Measurements from ENCODE around the gene FAM9A.
A peak's percentile ranks its signal among the peaks of the same experiment; 100 is the strongest.

FAM9A gene

DNA sequence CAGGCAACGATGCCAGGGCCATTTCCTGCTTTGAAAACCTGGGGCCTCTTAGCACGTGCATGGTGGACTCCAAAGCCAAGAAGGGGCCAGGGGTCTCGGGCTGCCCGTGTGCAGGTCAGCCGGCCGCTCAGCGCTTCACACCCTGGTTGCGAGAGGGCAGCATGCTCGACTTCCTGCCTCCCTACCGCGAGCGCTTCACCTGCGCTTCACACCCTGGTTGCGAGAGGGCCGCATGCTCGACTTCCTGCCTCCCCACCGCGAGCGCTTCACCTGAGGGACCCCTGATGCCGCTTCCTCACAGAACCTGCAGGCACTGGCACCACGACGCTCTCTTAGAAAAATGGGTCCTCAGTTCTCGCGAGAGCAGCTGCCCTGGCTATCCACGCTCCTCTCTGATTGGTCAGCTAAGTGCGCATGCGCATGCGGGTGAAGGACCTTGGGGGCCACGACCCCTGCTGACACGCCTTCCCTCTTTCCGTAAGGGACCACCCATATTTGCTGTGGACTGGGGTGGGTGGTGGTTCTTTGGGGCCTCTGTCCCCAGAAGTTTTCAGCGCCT lies at the start of gene FAM9A:
TSS of gene FAM9A (minus strand) at position 343 of the 559 bp plus-strand sequence. CDS start 1,212 bp downstream, outside the sequence.
- no peak for DNase-seq (ENCODE audit: low spot score)

DNA sequence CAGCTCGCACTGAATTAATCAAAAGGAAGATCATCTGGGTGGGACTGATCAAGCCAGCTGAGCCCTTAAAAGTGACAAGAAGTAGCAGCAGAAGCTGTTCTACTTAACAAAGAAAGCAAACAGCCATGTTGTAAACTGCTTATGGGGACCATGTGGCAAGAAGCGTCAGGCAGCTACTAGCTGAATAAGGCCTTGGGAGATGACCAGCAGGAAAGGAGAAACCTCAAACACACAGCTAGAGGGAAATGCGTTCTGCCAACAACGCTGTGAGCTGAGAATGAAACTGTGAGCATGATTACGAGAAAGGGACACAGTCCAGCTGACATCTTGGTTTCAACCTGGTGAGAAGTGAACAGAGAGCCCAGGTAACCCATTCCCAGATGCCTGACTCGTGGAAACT lies 49.3 kb upstream of the FAM9A start:
- DNase-seq (ENCODE audit: low spot score), result no peak

DNA sequence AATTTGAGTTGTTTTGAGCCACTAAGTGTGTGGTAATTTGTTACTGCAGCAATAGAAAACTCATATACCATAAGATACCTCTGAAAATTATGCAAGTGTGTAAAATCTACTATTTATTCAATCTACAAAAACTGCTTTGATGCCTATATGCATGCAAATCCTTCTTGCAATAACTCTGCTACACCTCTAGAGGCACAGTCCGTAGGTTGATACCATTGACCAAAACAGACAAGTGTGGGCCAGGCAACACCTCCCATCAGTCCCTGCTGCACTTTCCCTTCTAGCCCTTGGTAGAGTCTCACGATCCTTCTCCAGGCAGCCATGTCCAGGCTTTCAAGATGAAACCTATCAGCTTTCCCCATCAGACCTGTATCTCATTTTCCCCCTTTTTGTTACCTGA lies 48.8 kb upstream of the FAM9A start:
- no peak for DNase-seq (ENCODE audit: low spot score)

DNA sequence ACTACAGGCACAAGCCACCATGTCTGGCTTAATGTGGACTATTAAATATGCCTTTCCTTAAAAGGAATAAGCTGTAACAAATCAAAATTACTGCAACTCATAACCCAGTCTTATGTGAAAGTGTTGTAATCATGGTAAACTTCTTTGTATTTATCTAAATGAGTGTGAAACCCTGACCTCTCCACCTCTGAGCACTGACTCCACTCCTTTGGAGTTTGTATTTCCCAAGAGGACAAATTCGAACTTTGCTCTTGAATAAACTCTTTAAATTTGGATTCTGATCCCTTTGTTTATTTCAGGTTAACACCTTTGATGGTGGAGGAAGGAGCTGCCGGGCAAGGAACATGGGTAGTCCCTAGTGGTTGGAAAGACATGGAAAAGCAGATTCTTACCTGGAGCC lies 48.3 kb upstream of the FAM9A start:
- no peak for DNase-seq (ENCODE audit: low spot score)

DNA sequence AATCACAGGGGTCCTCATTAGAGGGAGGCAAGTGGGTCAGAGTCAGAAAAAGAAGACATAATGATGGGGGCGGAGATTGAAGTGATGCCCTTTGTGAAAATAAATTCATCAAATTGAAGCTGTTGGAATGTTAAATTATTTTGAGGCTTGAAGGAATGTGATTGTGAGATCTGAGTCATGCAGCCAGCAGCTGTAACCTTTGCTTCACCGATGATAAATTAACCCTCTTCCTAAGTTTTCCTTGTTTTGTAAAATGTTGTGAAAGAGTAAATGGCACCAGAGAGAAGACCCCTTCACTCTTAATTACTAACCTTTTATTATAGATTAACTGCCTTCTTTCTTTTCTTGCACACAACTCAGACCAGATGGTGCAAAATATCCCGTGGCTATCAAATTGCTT lies 47.7 kb upstream of the FAM9A start:
- no peak for DNase-seq (ENCODE audit: low spot score)

DNA sequence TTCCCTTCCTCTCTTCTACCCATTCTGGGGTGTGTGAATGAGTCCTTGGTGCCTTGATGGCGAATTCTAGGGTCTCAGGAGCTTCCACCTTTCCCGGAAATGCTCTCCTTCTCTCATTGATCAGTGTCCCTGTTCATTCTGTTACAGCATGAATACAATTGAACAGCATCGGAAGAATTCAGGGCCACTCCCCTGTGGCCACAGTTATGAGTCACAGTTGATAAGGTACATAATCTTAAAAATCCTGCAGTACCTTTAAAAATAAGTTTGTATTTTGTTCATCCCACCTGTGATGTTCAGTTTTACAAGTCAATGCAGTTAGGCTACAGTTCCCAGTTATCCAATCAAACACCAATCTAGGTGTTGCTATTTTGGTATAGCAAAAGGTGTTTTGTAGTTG lies 47.3 kb upstream of the FAM9A start:
- DNase-seq (ENCODE audit: low spot score), result no peak

DNA sequence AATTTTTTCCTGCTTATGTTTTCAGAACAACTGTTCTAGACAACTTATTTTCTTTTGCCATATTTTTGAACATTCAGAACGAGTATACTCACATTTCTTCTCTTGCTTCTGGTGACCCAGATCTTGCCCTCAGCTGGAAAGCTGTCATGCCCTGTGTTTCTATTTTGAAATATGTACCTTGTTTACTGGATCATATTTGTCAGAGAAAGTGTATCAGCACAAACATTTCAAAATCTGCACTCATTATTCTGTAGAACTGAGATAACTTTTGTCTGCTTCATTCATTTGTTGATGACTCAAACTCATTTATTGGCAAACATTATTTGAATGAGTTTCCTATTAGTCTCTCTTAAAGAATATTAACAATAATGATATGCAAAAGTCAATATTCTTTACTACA lies 46.2 kb upstream of the FAM9A start:
- DNase-seq (ENCODE audit: low spot score), result no peak

DNA sequence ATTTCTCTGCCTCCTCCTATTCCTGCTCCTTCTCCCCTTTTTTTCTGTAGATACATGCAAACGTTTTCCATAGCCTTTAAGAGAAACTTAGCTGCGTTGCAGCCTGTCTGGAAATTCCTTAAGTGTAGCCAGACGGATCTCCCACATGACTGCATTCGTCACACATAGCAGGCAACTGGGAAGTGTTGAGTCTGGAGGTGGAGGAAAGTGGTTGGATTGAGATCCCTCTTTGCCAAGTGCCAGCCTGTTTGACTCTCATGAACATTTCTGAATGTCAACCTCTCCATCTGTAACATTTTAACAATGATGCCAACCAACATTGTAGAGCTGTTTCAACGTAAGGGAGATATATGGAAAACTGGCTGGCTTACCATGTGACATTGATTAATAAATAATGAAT lies 45.1 kb upstream of the FAM9A start:
- no peak for DNase-seq (ENCODE audit: low spot score)

DNA sequence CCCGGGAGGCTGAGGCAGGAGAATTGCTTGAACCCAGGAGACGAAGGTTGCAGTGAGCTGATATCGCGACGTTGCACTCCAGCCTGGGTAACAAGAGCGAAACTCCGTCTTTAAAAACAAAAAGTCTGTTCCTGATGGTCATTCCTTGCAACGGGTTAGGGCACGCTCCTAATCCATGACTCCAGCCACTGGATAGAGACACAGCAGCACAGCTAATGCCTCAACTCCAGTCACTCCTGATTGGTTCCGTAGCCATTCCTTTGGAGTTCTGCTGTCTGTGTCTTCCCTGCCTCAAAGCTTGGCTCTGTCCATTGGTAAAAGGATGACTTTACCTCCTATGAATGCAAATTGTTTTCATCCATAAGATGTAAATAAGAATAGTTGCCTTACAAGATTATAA lies 44.3 kb upstream of the FAM9A start:
- no peak for DNase-seq (ENCODE audit: low spot score)

DNA sequence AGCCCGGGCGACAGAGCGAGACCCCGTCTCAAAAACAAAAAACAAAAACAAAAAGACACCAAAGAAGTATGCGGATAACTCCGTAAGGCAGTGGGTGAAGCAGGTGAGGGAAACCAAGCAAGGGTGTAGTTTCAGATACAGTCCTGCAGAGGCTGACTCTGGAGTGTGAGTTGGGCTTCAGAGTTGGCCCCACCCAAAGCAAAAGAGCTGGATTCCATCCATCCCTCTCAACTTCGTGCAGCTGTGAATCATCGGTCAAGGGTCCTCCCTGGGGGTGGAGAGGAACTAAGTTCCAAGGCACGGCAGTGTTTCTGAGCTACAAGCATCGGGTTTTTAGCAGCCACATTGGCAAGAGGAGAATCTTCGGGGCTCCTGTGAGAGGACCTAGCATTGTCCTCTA lies 43.9 kb upstream of the FAM9A start:
- no peak for DNase-seq (ENCODE audit: low spot score)

DNA sequence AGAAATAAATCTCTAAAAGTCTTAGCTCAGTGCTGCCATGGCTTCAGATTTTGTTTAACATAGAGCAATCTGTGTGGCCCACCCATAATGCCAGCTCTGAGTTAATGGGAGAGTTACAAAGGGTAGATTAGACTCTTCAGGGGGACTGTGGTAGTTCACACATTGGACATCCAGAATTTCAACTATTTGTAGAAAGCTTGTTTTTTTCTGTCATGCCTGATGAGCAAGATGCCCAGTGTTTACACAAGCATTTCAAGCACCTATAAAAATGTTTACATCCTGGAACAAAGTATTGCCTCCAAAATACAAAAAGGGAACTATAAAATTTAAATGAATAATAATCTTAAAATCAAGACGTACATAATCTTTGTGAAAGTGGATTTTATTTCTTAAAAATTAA lies 43.0 kb upstream of the FAM9A start:
- no peak for DNase-seq (ENCODE audit: low spot score)

DNA sequence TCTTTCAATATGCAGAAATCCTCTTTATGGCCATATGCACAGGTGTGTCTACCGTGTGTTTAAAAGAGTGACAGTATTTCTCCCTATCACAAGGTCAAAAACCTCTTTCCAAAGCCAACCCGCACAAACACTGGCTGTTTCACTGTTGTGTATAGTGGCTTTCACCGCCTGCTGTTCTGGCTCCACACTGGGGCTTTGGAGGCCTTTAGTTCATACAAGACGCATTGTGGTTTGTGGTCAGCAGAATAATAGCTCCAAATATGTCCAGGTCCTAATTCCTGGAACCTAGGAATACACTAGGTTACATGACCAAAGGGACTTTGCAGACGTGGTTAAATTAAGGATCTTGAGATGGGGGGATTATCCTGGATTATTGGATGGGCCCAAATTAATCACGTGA lies 40.7 kb upstream of the FAM9A start:
- no peak for DNase-seq (ENCODE audit: low spot score)

DNA sequence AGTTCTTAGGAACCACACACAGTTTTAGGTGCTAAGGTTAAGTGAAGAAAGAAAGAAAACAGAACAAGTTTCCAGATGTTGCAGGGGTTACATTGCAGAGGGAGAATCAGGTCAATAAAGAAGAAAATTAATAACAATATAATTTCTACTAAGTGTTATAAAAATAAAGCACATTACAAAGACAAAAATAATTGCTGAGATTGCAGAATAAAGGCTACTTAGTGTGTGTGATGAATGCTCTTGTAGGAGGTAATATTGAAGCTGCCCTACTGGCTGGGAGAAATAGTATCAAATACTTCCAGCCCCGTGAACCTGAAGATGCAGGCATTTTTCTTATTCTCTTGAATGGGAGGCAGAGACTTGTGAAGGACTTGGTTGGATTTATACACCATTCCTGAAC lies 33.2 kb upstream of the FAM9A start:
- DNase-seq (ENCODE audit: low spot score), result no peak

DNA sequence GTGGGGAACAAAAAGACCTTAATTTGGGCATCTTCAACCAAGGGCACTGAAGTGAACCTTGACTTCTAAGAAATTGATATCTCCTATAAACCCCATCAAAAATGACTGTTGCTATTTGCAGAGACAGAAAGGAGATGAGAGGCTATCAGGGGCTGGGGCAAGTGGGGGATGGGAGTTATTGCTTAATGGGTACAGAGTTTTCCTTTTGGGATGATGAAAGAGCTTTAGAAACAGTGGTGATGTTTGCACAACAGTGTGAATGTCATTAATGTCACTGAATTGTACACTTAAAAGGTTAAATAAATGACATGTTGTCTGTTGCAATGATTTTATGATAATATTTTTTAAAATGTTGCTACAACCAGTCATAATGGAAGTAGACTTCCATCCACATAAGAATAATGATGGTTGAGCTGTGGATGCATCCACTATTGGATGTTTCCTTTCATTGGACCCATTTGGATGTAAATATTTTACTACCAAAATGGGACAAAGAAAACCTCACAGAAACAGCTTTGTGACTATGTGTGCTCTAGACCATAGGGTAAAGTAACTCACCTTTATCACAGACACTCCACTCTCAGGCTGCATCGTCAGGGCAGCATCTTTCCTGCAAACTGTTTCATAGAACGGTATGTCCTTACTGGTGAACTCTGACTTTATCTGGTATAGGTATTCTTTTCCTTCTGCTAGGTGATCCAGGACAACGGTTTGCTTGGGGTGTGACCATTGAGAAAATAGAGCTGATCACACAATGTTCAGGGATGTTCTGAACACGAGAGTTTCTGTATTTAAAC lies 31.6 kb upstream of the FAM9A start:
- no peak for DNase-seq (ENCODE audit: low spot score)

DNA sequence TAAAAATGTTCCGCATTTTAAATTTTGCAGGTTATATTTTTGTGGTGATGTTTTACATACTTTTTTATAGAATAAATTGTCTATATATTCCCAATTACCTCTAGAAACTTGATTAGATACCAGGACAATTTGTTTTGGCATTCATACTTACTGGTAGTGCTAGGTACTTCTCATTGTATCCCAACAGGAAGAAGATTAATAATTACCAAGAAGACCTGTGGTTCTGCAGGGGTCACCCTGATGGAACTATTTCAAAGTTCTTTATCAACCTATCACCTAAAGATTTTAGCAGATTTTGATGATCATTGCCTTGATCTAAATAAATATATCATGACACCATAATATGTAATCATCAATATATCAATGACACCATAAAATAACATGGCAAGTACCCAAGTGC lies 22.5 kb upstream of the FAM9A start:
- no peak for DNase-seq (ENCODE audit: low spot score)

DNA sequence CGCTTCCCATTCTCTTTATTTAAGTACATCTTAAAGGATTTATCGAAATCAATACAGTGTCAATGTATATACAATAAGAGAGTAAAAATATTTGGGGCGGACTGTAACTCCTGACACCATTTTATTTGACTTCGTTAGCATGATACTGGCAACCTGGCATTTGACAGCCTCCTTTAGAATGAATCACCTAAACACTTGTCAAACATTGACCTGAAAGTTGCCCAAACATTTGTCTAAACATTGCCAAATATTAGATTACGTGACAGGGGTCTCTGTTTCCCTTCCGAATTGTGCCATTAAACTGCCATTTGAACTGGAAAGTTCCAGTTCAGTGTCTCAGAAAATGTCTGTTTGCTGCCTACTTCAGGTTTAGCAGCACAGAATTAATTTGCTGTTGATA lies 20.8 kb upstream of the FAM9A start:
- no peak for DNase-seq (ENCODE audit: low spot score)

DNA sequence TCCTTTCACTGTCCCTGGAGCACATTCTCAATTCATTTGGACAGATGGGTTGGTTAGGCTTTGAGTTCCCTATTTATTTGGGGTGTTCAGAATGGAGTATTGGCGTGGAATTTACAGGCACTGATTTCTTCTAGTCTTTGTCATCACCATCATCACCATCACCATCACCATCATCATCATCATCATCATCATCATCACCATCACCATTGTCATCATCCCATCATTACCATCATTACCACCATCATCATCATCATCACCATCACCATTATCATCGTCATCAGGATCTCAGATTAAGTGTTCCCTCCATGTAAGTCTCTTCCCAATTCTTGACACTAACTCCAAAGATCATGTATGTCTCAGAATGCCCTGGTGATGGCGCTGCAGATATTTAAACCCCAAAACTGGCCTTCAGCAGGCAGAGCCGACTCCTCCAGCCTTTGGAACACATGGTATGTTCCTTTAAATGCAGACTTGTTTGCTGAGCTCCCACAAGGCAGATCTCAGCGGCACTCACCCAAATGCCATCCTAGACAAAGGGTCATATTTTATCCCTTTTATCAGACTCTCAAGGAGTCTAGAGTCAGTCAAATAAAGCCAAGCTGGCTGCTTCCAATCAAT lies 19.8 kb upstream of the FAM9A start:
- no peak for DNase-seq (ENCODE audit: low spot score)

DNA sequence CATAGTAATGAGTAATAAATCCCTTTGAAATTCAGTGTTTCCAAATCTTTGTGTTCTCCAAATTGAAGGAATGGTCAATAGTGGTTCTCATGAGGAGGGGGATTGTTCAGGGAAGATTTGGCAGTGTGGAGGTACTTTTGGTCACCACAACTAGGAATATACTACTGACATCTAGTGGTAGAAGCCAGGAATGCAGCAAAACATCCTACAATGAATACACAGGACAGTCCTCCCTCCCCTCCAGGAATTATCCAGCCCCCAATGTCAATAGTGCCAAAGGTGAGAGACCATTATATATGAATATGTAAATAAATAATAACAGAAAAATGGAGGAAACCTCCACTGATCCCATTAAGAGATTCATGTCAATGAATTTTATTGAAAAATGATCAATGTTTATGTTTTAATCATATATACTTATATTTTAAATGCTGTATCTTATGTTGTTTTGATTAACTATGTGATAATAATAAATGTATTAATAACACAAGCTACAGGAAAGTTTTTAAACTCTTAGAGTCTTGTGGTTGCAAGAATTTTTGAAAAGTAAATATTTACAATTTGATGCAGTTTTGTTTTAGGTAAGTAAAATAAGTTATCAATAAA lies 14.4 kb upstream of the FAM9A start:
- DNase-seq (ENCODE audit: low spot score), result peak; percentile 7

DNA sequence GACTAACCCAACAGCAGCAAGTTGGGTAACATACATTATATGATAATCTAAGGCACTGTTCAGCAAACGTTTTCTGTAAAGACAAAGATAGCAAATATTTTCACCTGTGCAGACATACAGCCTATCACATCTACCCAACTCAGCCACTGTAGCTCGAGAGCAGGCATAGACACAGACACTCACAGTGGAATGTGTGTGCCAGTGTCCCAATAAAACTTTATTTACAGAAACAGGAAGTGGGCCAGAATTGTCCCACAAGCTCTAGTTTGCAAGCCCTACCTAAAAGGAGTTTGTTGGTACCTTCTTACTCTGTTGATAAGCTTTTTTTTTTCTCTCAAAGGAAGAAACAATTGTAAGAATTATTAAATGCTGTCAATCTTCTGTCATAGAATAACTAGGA lies 11.9 kb upstream of the FAM9A start:
- DNase-seq (ENCODE audit: low spot score), result no peak

DNA sequence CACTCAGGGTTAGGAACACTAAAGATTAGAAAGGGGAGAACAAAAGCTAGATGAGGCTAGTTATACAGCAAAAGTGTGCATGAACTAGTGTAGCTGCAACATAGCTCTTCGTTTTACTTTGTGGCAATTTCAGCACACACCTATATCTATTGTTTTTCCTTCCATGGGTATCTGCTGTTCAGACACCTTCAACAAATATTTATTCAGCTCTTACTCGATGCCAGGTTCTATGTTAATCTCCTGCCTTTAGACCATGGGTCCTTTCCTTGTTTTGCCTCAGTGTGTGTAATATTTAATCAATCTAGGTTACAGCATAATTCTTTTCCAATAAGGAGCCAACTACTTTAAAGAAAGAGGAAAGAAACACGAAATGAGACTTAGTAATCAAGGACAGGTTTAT lies 10.4 kb upstream of the FAM9A start:
- DNase-seq (ENCODE audit: low spot score), result no peak

DNA sequence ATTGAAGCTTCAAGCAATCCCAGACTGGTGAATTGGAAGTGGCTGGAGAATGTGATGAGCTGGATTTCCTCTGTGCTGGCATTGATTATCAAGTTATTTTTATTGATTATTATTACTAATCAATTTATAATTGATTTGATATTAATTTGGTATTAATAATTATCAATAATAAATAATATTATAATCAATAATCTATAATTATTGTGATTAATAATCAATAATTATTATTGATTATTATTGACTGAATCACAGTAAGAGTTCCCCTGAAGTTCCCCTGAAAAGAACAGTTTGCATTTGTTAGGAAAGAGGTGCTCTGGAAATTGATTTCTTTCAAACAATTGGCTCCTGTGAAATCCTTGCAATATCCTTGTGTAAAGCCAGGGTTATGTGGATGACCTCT lies 7.5 kb upstream of the FAM9A start:
- DNase-seq (ENCODE audit: low spot score), result no peak

DNA sequence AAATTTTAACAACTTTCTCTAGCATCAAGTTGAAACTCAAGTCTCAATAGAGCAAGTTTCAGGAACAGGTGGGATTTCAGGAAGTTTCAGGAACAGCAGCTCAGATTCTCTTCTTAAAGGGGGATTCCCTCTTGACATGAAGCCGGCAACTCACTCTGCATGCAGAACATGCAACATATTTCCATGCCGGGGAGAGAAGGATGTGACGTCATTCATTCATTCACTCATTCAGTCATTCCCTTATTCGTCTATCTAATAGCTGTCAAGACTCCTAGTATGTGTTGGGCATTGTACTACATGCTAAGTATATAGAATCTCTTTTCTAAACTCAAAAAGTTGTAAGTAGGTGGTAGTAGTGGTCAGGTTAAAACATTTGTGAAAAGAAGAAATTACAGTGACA lies 4.8 kb upstream of the FAM9A start:
- no peak for DNase-seq (ENCODE audit: low spot score)

DNA sequence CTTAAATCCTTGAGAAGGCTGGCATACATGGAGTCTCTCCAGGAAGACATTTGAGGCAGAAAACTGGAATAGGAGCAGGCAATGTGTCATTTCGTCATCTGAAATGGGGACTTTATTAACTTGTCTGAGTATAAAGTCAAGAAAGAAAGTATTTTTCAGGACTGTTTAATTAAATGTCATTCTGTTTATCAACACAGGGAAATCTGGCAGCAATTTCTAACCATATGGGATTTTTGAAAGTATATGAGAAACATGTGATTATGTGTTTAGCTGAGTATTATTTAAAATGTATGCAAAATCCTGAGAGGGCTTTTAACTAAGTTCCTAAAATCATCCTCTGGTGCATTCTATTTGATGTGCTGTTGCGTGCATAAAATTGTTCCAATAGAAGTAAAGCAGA lies 3.9 kb upstream of the FAM9A start:
- no peak for DNase-seq (ENCODE audit: low spot score)

Data from putamen (tissue), 1 donor.